Glomerular visceral epithelial cell (primary cell): Measurements from ENCODE around the gene CEACAM5.

Experiments
- DNase-seq: peaks from one replicate; pipeline ENCODE4 v3.0.0-alpha.2; 2016; ENCODE audit errors: extremely low spot score

Gene CEACAM5

GRCh38 chr19:41708481-41708880 lies at the start of gene CEACAM5:
Gene CEACAM5, plus strand, starts transcription at chr19:41708626. Its CDS starts 106 bp downstream, at chr19:41708732.
- DNase-seq: no peak

GRCh38 chr19:41666075-41666474 lies 42.4 kb upstream of the CEACAM5 start:
- DNase-seq: no peak

GRCh38 chr19:41668315-41668714 lies 40.1 kb upstream of the CEACAM5 start:
- DNase-seq: no peak

- no peak for DNase-seq
Observed at GRCh38 chr19:41670755-41671154, 37.7 kb upstream of the CEACAM5 start.

GRCh38 chr19:41671486-41671885 lies 36.9 kb upstream of the CEACAM5 start:
- DNase-seq: no peak

GRCh38 chr19:41682437-41682836 lies 26.0 kb upstream of the CEACAM5 start:
- DNase-seq: no peak

GRCh38 chr19:41687419-41687818 lies 21.0 kb upstream of the CEACAM5 start:
- no peak for DNase-seq

- DNase-seq: no peak
Observed at GRCh38 chr19:41688098-41688497, 20.3 kb upstream of the CEACAM5 start, which contains the start of gene CEACAM7. Gene CEACAM7, minus strand, starts transcription at chr19:41688270. Its CDS starts 105 bp downstream, at chr19:41688165.

GRCh38 chr19:41688687-41689086 lies 19.7 kb upstream of the CEACAM5 start:
- DNase-seq: no peak

GRCh38 chr19:41689993-41690800 lies 18.2 kb upstream of the CEACAM5 start:
- DNase-seq: no peak

GRCh38 chr19:41690801-41691065 lies 17.7 kb upstream of the CEACAM5 start:
- no peak for DNase-seq

- no peak for DNase-seq
Observed at GRCh38 chr19:41691268-41691970, 17.0 kb upstream of the CEACAM5 start.

- DNase-seq: no peak
Observed at GRCh38 chr19:41694196-41694595, 14.2 kb upstream of the CEACAM5 start.

- no peak for DNase-seq
Observed at GRCh38 chr19:41694831-41695635, 13.4 kb upstream of the CEACAM5 start.

- DNase-seq: no peak
Observed at GRCh38 chr19:41695745-41696144, 12.7 kb upstream of the CEACAM5 start.

- DNase-seq: no peak
Observed at GRCh38 chr19:41696402-41697197, 11.8 kb upstream of the CEACAM5 start.

- DNase-seq: no peak
Observed at GRCh38 chr19:41697198-41697855, 11.1 kb upstream of the CEACAM5 start.

GRCh38 chr19:41698746-41699230 lies 9.6 kb upstream of the CEACAM5 start:
- no peak for DNase-seq

- DNase-seq: no peak
Observed at GRCh38 chr19:41699231-41699967, 9.0 kb upstream of the CEACAM5 start.

GRCh38 chr19:41699968-41700323 lies 8.5 kb upstream of the CEACAM5 start:
- DNase-seq: no peak
